ENCODE results near the gene CLDN10.

- TF ChIP-seq CTCF (IDR thresholded peaks at IDR 0.05) (no peak), EP300 (IDR thresholded peaks at IDR 0.05) (no peak)
Measured at GRCh38 chr13:95564733-95565291, 12.3 kb downstream of the CLDN10 start.

Data from ovary (tissue), 3 donors.